ENCODE measurements around the gene EMILIN1. TPM values are rescaled to one million over a fixed set of nuclear protein-coding genes. Genes with fewer than 3 reads are reported as not detected.

Gene EMILIN1
- total and polyA plus RNA-seq, 2 of the 4 experiments (the other 2 are of a cell fraction), result 26.5 to 95.6 TPM

- H3K27ac ChIP-seq (ENCODE audit: insufficient read depth, low read length), result no peak overlapping the region
- no peak overlapping the region for H3K9ac ChIP-seq (ENCODE audit: low read depth, low read length)
- H3K14ac ChIP-seq (replicated peaks; ENCODE audit: low read depth, low read length), result no peak overlapping the region
- H3K4ac ChIP-seq (ENCODE audit: low read depth, low read length), result no peak overlapping the region
- H4K8ac ChIP-seq (ENCODE audit: low read depth in 2 of 2, low read length in 2 of 2), result no peak overlapping the region
- no peak overlapping the region for H3K56ac ChIP-seq (ENCODE audit: extremely low read depth, insufficient read depth, low read length)
- ChIA-PET CTCF (interaction anchor here (1.4 kb wide), 1 partner anchor 18 kb away, joined by 4 read pairs; no protein-coding TSS in a partner anchor), POLR2A (ENCODE audit: unreplicated experiment) (no interaction called here)
- H2BK20ac ChIP-seq (ENCODE audit: low read depth, low read length), result no peak overlapping the region
- dilution Hi-C loops (cut with HindIII; ENCODE audit: low sequenced_read_pairs, unreplicated experiment) (no loop called here), intact Hi-C loops (cut with micrococcal nuclease) (no loop called here), in situ Hi-C loops (cut with MboI; ENCODE audit: low sequenced_read_pairs) (no loop called here)
- H2AK5ac ChIP-seq (ENCODE audit: low read depth, low read length), result no peak overlapping the region
- DNase-seq (peak; percentile 7), ATAC-seq (ENCODE audit: low read depth) (no peak)
- peaks cover 51% of the 10 kb centered on the region for H3K27me3 ChIP-seq (ENCODE audit: control insufficient read depth, insufficient read depth, low read length)
- H3K36me3 ChIP-seq (ENCODE audit: control insufficient read depth, insufficient read depth, low read length), result no peaks in the 10 kb centered on the region
- peaks cover under 1% of the 10 kb centered on the region; the same call in 1 of the 2 replicates for H3K9me3 ChIP-seq (ENCODE audit: control insufficient read depth, insufficient read depth, low read length)
- H3K79me1 ChIP-seq (ENCODE audit: low read depth in 1 of 2, low read length in 2 of 2), result no peaks in the 10 kb centered on the region
- peaks cover 5% of the 10 kb centered on the region for H3K4me1 ChIP-seq (ENCODE audit: control insufficient read depth, insufficient read depth, low read length)
- H2BK120ac ChIP-seq (ENCODE audit: low read depth, low read length), result no peak overlapping the region
- no TSS peak for BruUV-seq (replicated peaks)
- no peak overlapping the region for H3K23ac ChIP-seq (ENCODE audit: low read depth, low read length)
- no peak overlapping the region for H4K91ac ChIP-seq (ENCODE audit: insufficient read depth, low read depth, low read length)
- no peak overlapping the region for H3K4me3 ChIP-seq (ENCODE audit: insufficient read depth, low read depth, low read length)
- H3K9me1 ChIP-seq (ENCODE audit: insufficient read depth, low read length), result no peaks in the 10 kb centered on the region; the same call in 1 of the 2 replicates
- H4K5ac ChIP-seq (ENCODE audit: low read depth, low read length), result no peak overlapping the region
- H2AK9ac ChIP-seq (replicated peaks; ENCODE audit: low read depth, low read length, poor library complexity), result no peak overlapping the region
- H2BK15ac ChIP-seq (ENCODE audit: low read depth, low read length), result no peak overlapping the region
- no peak for TF ChIP-seq CEBPB (IDR thresholded peaks at IDR 0.05; ENCODE audit: low read depth, low read length)
- TF ChIP-seq RFX5 (IDR thresholded peaks at IDR 0.05; ENCODE audit: low read depth, low read length), result no peak
- no peak for TF ChIP-seq BHLHE40 (IDR thresholded peaks at IDR 0.05; ENCODE audit: low read depth, low read length)
- TF ChIP-seq RCOR1 (IDR thresholded peaks at IDR 0.05; ENCODE audit: insufficient replicate concordance, low read length), result no peak
- no peak for TF ChIP-seq NFE2L2 (IDR thresholded peaks at IDR 0.05; ENCODE audit: low read depth, low read length)
- no peak for TF ChIP-seq MXI1 (IDR thresholded peaks at IDR 0.05; ENCODE audit: borderline replicate concordance, low read depth, low read length)
- no peak for TF ChIP-seq FOS (IDR thresholded peaks at IDR 0.05; ENCODE audit: low read depth, low read length)
- TF ChIP-seq ELK1 (IDR thresholded peaks at IDR 0.05; ENCODE audit: borderline replicate concordance, low read depth, low read length), result no peak
- no peak for TF ChIP-seq POLR2A (IDR thresholded peaks at IDR 0.05; ENCODE audit: low read depth, low read length)
- TF ChIP-seq MAFK (IDR thresholded peaks at IDR 0.05; ENCODE audit: low read depth, low read length), result no peak
- TF ChIP-seq CTCF (conservative IDR thresholded peaks at IDR 0.05; ENCODE audit: low read depth, low read length), result no peak
- TF ChIP-seq CHD1 (IDR thresholded peaks at IDR 0.05; ENCODE audit: low read depth, low read length), result no peak
- no peak for TF ChIP-seq SMC3 (IDR thresholded peaks at IDR 0.05; ENCODE audit: low read depth, low read length)
- TF ChIP-seq MAZ (IDR thresholded peaks at IDR 0.05; ENCODE audit: borderline replicate concordance, low read depth, low read length), result no peak
- no peak for TF ChIP-seq RAD21 (IDR thresholded peaks at IDR 0.05; ENCODE audit: low read length)
- H4K20me1 ChIP-seq (ENCODE audit: insufficient read depth, low read length), result no peaks in the 10 kb centered on the region; the same call in 1 of the 2 replicates
- WGBS, 2 experiments (ENCODE audit: extremely low coverage in 2 of 2, insufficient read length in 1 of 2), result 0% methylated on average over 1 of the region's 2 CpGs; no CpG with 5 or more reads in 1 of the 2 experiments
- H3K18ac ChIP-seq (ENCODE audit: low read depth, low read length), result no peak overlapping the region
- H2BK5ac ChIP-seq (ENCODE audit: low read depth, low read length, poor library complexity, severe bottlenecking), result no peak overlapping the region
- H2AFZ ChIP-seq (replicated peaks; ENCODE audit: low read length, poor library complexity), result no peak overlapping the region
- no peak overlapping the region for H3K4me2 ChIP-seq (ENCODE audit: low read depth, low read length)
These were observed 37.1 kb downstream of the EMILIN1 start for GRCh38 chr2:27115519-27115918.

Data from IMR-90 (cell line).